Embryonic facial prominence (tissue), 1 donor: ENCODE measurements around the gene CFAP221.

Source experiments
- DNase-seq: peaks from one replicate; pipeline ENCODE4 v3.0.0-alpha.2; 2016; ENCODE audit errors: extremely low spot score

The CFAP221 gene

GRCh38 chr2:119544075-119544938 lies at the start of gene CFAP221:
TSS of gene CFAP221 (plus strand) at chr2:119544449. CDS start at chr2:119546132, 1,683 bp downstream.
- no peak for DNase-seq

DNA sequence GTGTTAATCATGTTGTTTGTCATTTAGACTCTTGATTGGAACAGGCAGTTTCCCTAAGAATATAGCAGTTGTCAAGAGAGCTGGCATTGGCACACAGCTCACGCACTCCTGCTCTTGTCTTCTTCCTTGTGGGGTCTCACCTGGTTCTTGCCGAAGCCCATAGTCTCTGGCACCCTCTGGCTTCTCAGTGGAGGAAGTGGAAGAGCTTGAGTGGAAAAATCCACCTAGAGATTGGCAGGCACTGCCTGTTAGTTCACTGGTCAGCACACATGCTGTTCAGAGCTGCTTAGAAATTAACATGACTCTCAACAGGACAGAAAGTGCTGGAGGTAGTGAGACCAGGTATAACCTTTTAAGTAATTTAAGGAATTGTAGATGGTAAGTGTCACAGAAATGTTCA lies 48.3 kb upstream of the CFAP221 start:
- DNase-seq, result no peak

DNA sequence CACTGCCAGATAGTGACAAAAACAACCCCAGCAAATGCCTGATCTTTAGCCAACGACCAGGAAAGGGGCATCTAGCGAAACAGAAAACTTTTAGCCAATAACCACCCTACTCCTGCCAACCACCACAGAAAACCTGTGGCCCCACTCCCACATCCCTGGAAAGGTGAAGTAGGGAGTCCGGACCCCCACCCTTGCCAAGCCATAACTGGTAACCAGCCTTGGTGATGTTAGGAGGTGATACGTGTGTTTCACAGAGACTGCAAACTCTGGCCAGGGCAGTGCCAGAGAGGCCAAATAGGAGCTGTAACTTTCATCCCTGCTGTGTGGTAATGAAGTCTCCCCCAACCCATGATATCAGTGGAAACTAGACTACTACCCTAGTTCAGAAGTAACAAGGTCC lies 47.6 kb upstream of the CFAP221 start:
- no peak for DNase-seq

DNA sequence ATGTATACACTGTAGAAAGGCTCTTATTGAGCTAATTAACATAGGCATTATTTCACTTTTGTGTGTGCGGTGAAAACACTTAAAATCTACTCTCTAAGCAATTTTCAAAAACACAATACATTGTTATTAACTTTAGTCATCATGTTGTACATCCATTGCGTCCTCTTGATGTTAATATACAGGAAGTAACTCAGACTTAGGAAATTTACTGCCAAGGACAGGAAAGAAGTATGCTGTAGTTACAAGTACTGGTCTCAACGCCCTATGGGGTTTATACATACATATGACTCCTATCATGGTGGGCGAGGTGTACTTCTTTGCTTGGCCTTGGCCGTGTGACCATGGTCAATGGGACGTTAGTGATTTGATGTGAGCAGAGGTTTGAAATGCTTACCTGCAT lies 35.5 kb upstream of the CFAP221 start:
- DNase-seq, result no peak

DNA sequence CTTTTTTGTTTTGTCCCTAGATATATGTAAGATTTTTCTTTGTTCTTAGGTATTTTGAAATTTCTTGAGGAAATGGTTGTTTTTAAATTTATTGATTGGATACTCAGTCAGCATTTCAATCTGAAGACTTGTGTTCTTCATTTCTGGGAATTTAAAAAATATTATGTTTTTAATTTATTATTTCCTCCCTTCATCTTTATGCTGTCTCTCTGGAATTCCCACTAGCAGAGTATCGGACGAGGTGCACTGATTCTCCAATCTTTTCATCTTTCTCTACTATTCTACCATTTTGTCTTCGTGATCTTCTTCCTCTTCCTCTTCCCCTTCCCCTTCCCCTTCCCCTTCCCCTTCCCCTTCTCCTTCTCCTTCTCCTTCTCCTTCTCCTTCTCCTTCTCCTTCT lies 32.3 kb upstream of the CFAP221 start:
- DNase-seq, result no peak

DNA sequence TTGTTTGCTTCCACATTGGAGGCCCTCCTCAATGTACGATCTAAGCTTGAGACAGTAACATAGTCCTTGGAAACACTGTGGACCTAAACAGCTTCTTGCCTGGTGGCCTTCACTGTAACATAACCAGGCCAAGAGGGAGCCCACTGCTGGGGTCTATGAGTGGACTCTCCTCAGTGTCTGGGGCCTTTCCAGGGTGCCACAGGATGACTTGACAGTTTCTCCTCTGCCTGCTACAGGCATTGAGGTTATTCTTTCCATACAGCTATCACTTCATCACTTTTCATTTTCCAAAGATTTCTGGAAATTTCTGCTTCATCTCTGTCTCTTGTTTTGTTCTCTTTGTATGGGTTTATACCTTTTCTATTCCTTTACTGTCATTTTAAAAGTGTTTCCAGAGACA lies 31.3 kb upstream of the CFAP221 start:
- no peak for DNase-seq

DNA sequence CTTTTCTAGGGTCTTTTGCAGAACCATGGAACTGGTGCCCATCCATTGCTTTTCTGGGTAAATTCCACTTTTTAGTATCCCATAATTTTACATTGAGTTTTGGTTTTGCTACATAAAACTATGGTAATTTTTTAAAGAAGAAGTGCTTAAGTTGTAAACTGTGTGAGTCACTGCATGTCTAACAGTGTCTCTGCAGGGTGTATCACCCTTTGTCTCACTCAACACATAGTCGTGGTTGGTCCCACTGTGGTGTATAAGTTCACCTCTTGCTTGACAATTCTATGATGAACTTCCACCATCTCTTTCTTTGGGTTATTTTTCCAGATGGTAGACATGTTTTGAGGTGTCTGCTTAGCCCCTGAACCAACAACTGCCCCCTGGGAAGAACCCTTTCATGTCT lies 30.4 kb upstream of the CFAP221 start:
- DNase-seq, result no peak

DNA sequence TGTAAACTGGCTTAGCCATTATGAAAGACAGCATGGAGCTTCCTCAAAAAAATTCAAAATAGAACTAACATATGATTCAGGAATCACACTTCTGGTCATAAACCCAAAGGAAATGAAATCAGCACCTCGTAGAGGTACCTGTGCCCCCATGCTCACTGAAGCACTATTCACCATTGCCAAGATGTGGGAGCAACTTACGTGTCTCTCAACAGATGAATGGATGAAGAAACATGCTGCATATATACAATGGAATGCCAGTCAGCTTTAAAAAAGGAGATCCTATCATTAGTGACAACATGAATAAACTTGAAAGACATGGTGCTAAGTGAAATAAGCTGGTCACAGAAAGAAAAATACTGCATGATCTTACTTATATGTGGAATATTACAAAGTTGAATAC lies 28.1 kb upstream of the CFAP221 start:
- no peak for DNase-seq

GRCh38 chr2:119517433-119517832 lies 26.8 kb upstream of the CFAP221 start:
- no peak for DNase-seq

- no peak for DNase-seq
These were observed 25.7 kb upstream of the CFAP221 start for GRCh38 chr2:119518401-119519056.

GRCh38 chr2:119519057-119519408 lies 25.2 kb upstream of the CFAP221 start:
- DNase-seq, result no peak

GRCh38 chr2:119520696-119521432 lies 23.4 kb upstream of the CFAP221 start:
- DNase-seq, result no peak

DNA sequence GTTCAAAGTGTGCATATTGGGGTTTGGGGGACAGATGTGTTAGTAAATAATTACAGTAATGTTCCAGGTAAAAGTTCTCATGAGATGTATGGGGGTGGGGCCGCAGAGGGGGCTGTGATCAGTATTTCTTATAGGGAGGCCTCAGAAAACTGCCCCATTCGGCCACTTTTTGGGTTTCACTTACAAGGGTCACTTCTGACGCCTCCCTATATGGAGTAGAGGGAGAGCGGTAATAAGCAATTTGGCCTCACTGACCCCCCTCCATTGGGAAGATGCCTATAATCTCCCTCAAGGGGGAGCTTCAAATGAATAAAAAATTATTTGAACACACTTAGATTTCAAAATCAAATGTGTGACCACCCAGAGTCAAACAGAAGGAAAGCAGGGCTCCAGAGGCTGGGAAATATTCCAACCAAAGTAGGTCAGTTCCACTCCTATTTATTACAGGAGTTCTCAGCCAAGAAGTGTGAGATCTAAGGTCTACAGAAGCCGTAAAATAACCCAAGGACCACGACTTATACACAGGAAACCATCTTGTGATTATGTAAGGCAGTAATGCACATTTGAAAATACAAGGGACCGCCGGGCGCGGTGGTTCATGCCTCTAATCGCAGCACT lies 22.7 kb upstream of the CFAP221 start:
- no peak for DNase-seq

- DNase-seq, result no peak
These were observed 21.6 kb upstream of the CFAP221 start for GRCh38 chr2:119522671-119523070.

DNA sequence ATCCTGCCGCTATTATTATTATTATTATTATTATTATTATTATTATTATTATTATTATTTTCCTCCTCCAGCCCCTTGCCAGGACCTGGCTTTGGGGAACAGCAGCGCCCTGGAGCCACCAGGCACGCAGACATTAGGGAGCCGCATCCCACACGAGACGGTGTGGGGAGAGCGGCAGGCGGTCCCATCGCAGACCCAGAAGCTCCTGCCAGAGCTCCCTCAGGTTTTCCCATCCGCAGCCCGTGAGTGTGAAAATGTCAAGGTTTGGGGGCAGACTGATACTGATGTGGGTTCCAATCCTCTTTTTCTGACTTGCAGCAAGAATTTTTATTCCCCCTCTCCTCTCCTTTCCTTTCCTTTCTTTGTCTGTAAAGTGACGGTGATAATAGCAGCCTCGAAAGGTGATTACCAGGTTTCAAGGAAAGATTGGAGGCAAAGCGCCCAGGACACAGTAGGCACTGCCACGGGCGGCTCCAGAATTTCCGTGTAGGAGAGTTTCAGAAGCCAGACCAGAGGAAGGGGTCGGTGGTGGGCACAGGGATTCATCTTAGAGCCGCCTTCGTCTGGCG lies 20.8 kb upstream of the CFAP221 start:
- no peak for DNase-seq

DNA sequence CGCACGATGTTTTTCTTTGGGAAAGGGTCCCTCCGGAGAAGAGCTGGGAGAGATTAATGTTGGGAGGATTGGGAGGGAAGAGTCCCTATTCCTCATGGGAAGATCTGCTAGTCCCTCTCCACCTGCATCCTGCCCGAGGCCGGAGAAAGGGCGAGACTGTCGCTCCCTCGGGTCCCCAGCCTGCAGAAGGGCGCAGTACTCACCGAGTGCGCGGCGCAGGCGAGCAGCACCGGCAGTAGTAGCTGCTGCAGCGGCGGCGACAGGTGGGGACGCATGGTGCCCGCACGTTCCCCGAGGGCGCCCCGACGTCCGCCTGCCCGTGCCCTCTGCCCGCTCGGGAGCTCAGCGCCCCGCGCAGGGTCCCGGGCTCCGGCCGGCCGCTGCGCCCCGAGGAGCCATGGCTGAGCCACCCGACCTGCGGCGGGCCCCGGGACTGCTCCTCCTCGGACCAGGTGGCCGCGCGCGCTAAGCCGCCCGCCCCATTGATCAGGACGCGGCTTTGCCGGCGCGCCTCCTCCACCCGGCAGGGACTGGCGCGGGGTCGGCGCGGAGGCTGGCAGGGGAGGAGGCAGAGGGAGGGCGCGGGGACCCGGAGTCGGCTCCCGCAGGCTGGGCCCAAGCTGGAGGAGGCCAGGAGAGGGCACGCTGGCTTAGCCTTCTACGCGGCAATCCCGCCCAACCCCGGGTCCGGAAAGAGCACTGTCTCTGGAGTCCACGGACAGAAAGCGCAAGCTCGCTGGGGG lies 20.1 kb upstream of the CFAP221 start, which contains the start of gene SCTR:
Gene SCTR, minus strand, starts transcription at position 532 of the 743 bp plus-strand sequence. Its CDS starts 257 bp downstream, at position 275.
- no peak for DNase-seq

GRCh38 chr2:119525614-119526013 lies 18.6 kb upstream of the CFAP221 start:
- no peak for DNase-seq

GRCh38 chr2:119527999-119528398 lies 16.2 kb upstream of the CFAP221 start:
- no peak for DNase-seq

GRCh38 chr2:119531292-119531691 lies 13.0 kb upstream of the CFAP221 start:
- DNase-seq, result no peak

DNA sequence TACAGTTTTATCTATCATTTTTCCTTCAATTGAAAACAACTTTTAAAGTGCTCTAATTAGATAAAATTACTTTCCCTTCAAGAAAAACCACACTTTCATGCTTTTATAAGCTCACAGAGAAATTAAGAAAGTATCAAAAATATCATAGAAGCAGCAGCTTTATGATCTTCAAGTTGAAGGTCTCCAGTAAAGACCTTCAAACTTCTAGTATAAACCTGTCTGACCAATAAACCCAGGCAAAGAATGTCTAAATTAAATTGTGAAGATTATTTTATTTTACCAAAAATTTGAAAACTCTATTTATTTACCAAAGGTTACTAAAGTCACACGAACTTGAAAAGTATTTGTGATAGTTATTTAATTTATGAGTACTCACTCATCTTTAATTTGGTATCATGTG lies 10.7 kb upstream of the CFAP221 start:
- DNase-seq, result no peak

- DNase-seq, result no peak
These were observed 8.0 kb upstream of the CFAP221 start for GRCh38 chr2:119536211-119536610.
